ENCODE results near the gene PIGP. TPM values are rescaled to one million over a fixed set of nuclear protein-coding genes. Genes with fewer than 3 reads are reported as not detected.

Gene PIGP
- total RNA-seq, 5 donors from 2014 or later (not counting 1 experiment from before 2014, with no cell fraction given) = 10.3 to 19.3 (median 15.3) TPM

GRCh38 chr21:37032877-37033471 lies 39.9 kb downstream of the PIGP start:
- Mint-ChIP-seq H3K4me1 (no peaks in the 10 kb centered on the region), H3K27ac (no peak overlapping the region), H3K36me3 (no peaks in the 10 kb centered on the region), H3K27me3 (peaks cover 2 to 3% of the 10 kb centered on the region in 2 donors), H3K9me3 (no peaks in the 10 kb centered on the region), H3K4me3 (no peak overlapping the region)
- WGBS (ENCODE audit: insufficient coverage) = 100% methylated on average over 1 of the region's 4 CpGs
- Histone ChIP-seq H3K27ac (ENCODE audit: low read length) (no peak overlapping the region), H3K9me3 (no peaks in the 10 kb centered on the region), H3K4me3 (ENCODE audit: control insufficient read depth in 1 of 2, extremely low read depth in 1 of 2, low read length in 1 of 2) (no peak overlapping the region), H3K27me3 (replicated peaks in 1 of 2; ENCODE audit: control insufficient read depth in 2 of 2, extremely low read depth in 1 of 2, insufficient read depth in 2 of 2, low read length in 1 of 2) (peaks cover 0 to 9% of the 10 kb centered on the region in 2 experiments), H3K36me3 (ENCODE audit: control insufficient read depth in 2 of 2, extremely low read depth in 1 of 2, insufficient read depth in 1 of 2, low read length in 1 of 2) (no peaks in the 10 kb centered on the region), H3K4me1 (ENCODE audit: control insufficient read depth in 1 of 2, extremely low read depth in 1 of 2, insufficient read depth in 2 of 2, low read length in 2 of 2) (no peaks in the 10 kb centered on the region)
- POLR2A ChIA-PET = no interaction called here
- no peak for DNase-seq
- ATAC-seq (replicated peaks in 1 of 4) = no peak
- CTCF ChIA-PET = no interaction called here

- Histone ChIP-seq H3K9me3 (no peaks in the 10 kb centered on the region), H3K4me1 (ENCODE audit: control insufficient read depth in 1 of 2, extremely low read depth in 1 of 2, insufficient read depth in 2 of 2, low read length in 2 of 2) (no peaks in the 10 kb centered on the region), H3K27me3 (replicated peaks in 1 of 2; ENCODE audit: control insufficient read depth in 2 of 2, extremely low read depth in 1 of 2, insufficient read depth in 2 of 2, low read length in 1 of 2) (peaks cover 0 to 9% of the 10 kb centered on the region in 2 experiments), H3K4me3 (ENCODE audit: control insufficient read depth in 1 of 2, extremely low read depth in 1 of 2, low read length in 1 of 2) (no peak overlapping the region), H3K36me3 (ENCODE audit: control insufficient read depth in 2 of 2, extremely low read depth in 1 of 2, insufficient read depth in 1 of 2, low read length in 1 of 2) (no peaks in the 10 kb centered on the region), H3K27ac (ENCODE audit: low read length) (no peak overlapping the region)
- no peak for ATAC-seq (replicated peaks in 1 of 4)
- POLR2A ChIA-PET = no interaction called here
- no peaks in the 10 kb centered on the region for H3K9me3 Mint-ChIP-seq
- no peaks in the 10 kb centered on the region for H3K4me1 Mint-ChIP-seq
- peaks cover 2 to 3% of the 10 kb centered on the region in 2 donors for H3K27me3 Mint-ChIP-seq
- H3K36me3 Mint-ChIP-seq = no peaks in the 10 kb centered on the region
- DNase-seq = no peak
- 78% methylated on average over 1 of the region's 5 CpGs for WGBS (ENCODE audit: insufficient coverage)
- CTCF ChIA-PET = no interaction called here
- no peak overlapping the region for H3K27ac Mint-ChIP-seq
- no peak overlapping the region for H3K4me3 Mint-ChIP-seq
Measured at GRCh38 chr21:37032293-37032692, 40.6 kb downstream of the PIGP start.

GRCh38 chr21:37030864-37031263 lies 42.0 kb downstream of the PIGP start:
- ATAC-seq (replicated peaks in 1 of 4) = no peak
- no peaks in the 10 kb centered on the region for H3K4me1 ChIP-seq (ENCODE audit: control insufficient read depth in 1 of 2, extremely low read depth in 1 of 2, insufficient read depth in 2 of 2, low read length in 2 of 2)
- DNase-seq = no peak
- H3K27ac ChIP-seq (ENCODE audit: low read length) = no peak overlapping the region
- Mint-ChIP-seq H3K27ac (no peak overlapping the region), H3K9me3 (no peaks in the 10 kb centered on the region), H3K4me1 (no peaks in the 10 kb centered on the region), H3K36me3 (no peaks in the 10 kb centered on the region), H3K4me3 (no peak overlapping the region), H3K27me3 (peaks cover 2 to 3% of the 10 kb centered on the region in 2 donors)
- peaks cover 0 to 9% of the 10 kb centered on the region in 2 experiments for H3K27me3 ChIP-seq (replicated peaks in 1 of 2; ENCODE audit: control insufficient read depth in 2 of 2, extremely low read depth in 1 of 2, insufficient read depth in 2 of 2, low read length in 1 of 2)
- no peaks in the 10 kb centered on the region for H3K9me3 ChIP-seq
- 80% methylated on average over 1 of the region's 4 CpGs for WGBS (ENCODE audit: insufficient coverage)
- CTCF ChIA-PET = interaction anchor here in 1 of 2 donors (0.6 kb wide), 1 partner anchor 31 kb away, joined by 3 read pairs; no protein-coding TSS in a partner anchor
- POLR2A ChIA-PET = no interaction called here
- no peaks in the 10 kb centered on the region for H3K36me3 ChIP-seq (ENCODE audit: control insufficient read depth in 2 of 2, extremely low read depth in 1 of 2, insufficient read depth in 1 of 2, low read length in 1 of 2)
- no peak overlapping the region for H3K4me3 ChIP-seq (ENCODE audit: control insufficient read depth in 1 of 2, extremely low read depth in 1 of 2, low read length in 1 of 2)

- ATAC-seq (replicated peaks in 1 of 4) = no peak
- no peaks in the 10 kb centered on the region for H3K9me3 Mint-ChIP-seq
- CTCF ChIA-PET = no interaction called here
- no peak overlapping the region for H3K4me3 Mint-ChIP-seq
- POLR2A ChIA-PET = no interaction called here
- no peaks in the 10 kb centered on the region for H3K36me3 Mint-ChIP-seq
- H3K27me3 ChIP-seq (replicated peaks in 1 of 2; ENCODE audit: control insufficient read depth in 2 of 2, extremely low read depth in 1 of 2, insufficient read depth in 2 of 2, low read length in 1 of 2) = peaks cover 0 to 4% of the 10 kb centered on the region in 2 experiments
- no peaks in the 10 kb centered on the region for H3K9me3 ChIP-seq
- no peaks in the 10 kb centered on the region for H3K4me1 ChIP-seq (ENCODE audit: control insufficient read depth in 1 of 2, extremely low read depth in 1 of 2, insufficient read depth in 2 of 2, low read length in 2 of 2)
- peaks cover 0 to 3% of the 10 kb centered on the region in 2 donors for H3K27me3 Mint-ChIP-seq
- H3K27ac Mint-ChIP-seq = no peak overlapping the region
- no peak overlapping the region for H3K27ac ChIP-seq (ENCODE audit: low read length)
- WGBS (ENCODE audit: insufficient coverage) = 81% methylated on average over 4 of the region's 4 CpGs
- no peaks in the 10 kb centered on the region for H3K36me3 ChIP-seq (ENCODE audit: control insufficient read depth in 2 of 2, extremely low read depth in 1 of 2, insufficient read depth in 1 of 2, low read length in 1 of 2)
- no peaks in the 10 kb centered on the region for H3K4me1 Mint-ChIP-seq
- DNase-seq = no peak
- no peak overlapping the region for H3K4me3 ChIP-seq (ENCODE audit: control insufficient read depth in 1 of 2, extremely low read depth in 1 of 2, low read length in 1 of 2)
Measured at GRCh38 chr21:37028570-37028969, 44.3 kb downstream of the PIGP start.

- H3K4me1 ChIP-seq (ENCODE audit: control insufficient read depth in 1 of 2, extremely low read depth in 1 of 2, insufficient read depth in 2 of 2, low read length in 2 of 2) = no peaks in the 10 kb centered on the region
- 100% methylated on average over 1 of the region's 4 CpGs for WGBS (ENCODE audit: insufficient coverage)
- Mint-ChIP-seq H3K27me3 (no peaks in the 10 kb centered on the region), H3K4me3 (no peak overlapping the region), H3K27ac (no peak overlapping the region), H3K36me3 (no peaks in the 10 kb centered on the region), H3K4me1 (no peaks in the 10 kb centered on the region), H3K9me3 (no peaks in the 10 kb centered on the region)
- ChIA-PET POLR2A (no interaction called here), CTCF (interaction anchor here in 1 of 2 donors (0.6 kb wide), 2 partner anchors 8 to 34 kb away, joined by 3 read pairs; no protein-coding TSS in a partner anchor)
- no peaks in the 10 kb centered on the region for H3K9me3 ChIP-seq
- peaks cover 0 to 4% of the 10 kb centered on the region in 2 experiments for H3K27me3 ChIP-seq (replicated peaks in 1 of 2; ENCODE audit: control insufficient read depth in 2 of 2, extremely low read depth in 1 of 2, insufficient read depth in 2 of 2, low read length in 1 of 2)
- ATAC-seq (replicated peaks in 1 of 4) (no peak), DNase-seq (no peak)
- no peak overlapping the region for H3K27ac ChIP-seq (ENCODE audit: low read length)
- no peaks in the 10 kb centered on the region for H3K36me3 ChIP-seq (ENCODE audit: control insufficient read depth in 2 of 2, extremely low read depth in 1 of 2, insufficient read depth in 1 of 2, low read length in 1 of 2)
- H3K4me3 ChIP-seq (ENCODE audit: control insufficient read depth in 1 of 2, extremely low read depth in 1 of 2, low read length in 1 of 2) = no peak overlapping the region
Measured at GRCh38 chr21:37026499-37026898, 46.4 kb downstream of the PIGP start.

- peaks cover 7% of the 10 kb centered on the region in 2 donors for H3K27me3 Mint-ChIP-seq
- CTCF ChIA-PET = no interaction called here
- no peaks in the 10 kb centered on the region for H3K4me1 Mint-ChIP-seq
- WGBS (ENCODE audit: insufficient coverage) = 66% methylated on average over 3 of the region's 13 CpGs
- H3K4me3 ChIP-seq (ENCODE audit: control insufficient read depth in 1 of 2, extremely low read depth in 1 of 2, low read length in 1 of 2) = no peak overlapping the region
- no peak overlapping the region for H3K27ac ChIP-seq (ENCODE audit: low read length)
- H3K36me3 Mint-ChIP-seq = no peaks in the 10 kb centered on the region
- H3K9me3 Mint-ChIP-seq = no peaks in the 10 kb centered on the region
- H3K27me3 ChIP-seq (replicated peaks in 1 of 2; ENCODE audit: control insufficient read depth in 2 of 2, extremely low read depth in 1 of 2, insufficient read depth in 2 of 2, low read length in 1 of 2) = peaks cover 0 to 18% of the 10 kb centered on the region in 2 experiments
- no peaks in the 10 kb centered on the region for H3K4me1 ChIP-seq (ENCODE audit: control insufficient read depth in 1 of 2, extremely low read depth in 1 of 2, insufficient read depth in 2 of 2, low read length in 2 of 2)
- no peaks in the 10 kb centered on the region for H3K9me3 ChIP-seq
- H3K27ac Mint-ChIP-seq = no peak overlapping the region
- ATAC-seq (replicated peaks in 1 of 4) = no peak
- POLR2A ChIA-PET = no interaction called here
- DNase-seq = no peak
- H3K36me3 ChIP-seq (ENCODE audit: control insufficient read depth in 2 of 2, extremely low read depth in 1 of 2, insufficient read depth in 1 of 2, low read length in 1 of 2) = no peaks in the 10 kb centered on the region
- no peak overlapping the region for H3K4me3 Mint-ChIP-seq
Measured at GRCh38 chr21:37017951-37018679, 54.8 kb downstream of the PIGP start.
